Liver (tissue), 9 donors: ENCODE results near the gene ZNF699. TPM values are rescaled to one million over a fixed set of nuclear protein-coding genes. Genes with fewer than 3 reads are reported as not detected.

ENCODE experiments used
- DNase-seq: peaks from one replicate; pipeline ENCODE4 v3.0.0-alpha.2; 2017; ENCODE audit warnings: low spot score
- H3K27ac ChIP-seq, 2 donors: one replicate each; pipeline ENCODE4 v1.7.0; 2013; ENCODE audit warnings: inconsistent platforms in 2 of 2, low read length in 2 of 2, control low read depth in 1 of 2, low read depth in 1 of 2, mild to moderate bottlenecking in 1 of 2
- H3K27me3 ChIP-seq, 4 donors: one replicate each; pipeline versions ENCODE4 v1.6.1 to v1.7.0; 2013; ENCODE audit warnings: low read length in 3 of 4, inconsistent platforms in 1 of 4, mild to moderate bottlenecking in 1 of 4, moderate library complexity in 1 of 4; ENCODE audit not compliant: control insufficient read depth in 4 of 4, insufficient read depth in 4 of 4
- H3K36me3 ChIP-seq, 4 donors: one replicate each; pipeline versions ENCODE4 v1.6.1 to v1.7.0; 2013; ENCODE audit warnings: low read length in 3 of 4, mild to moderate bottlenecking in 3 of 4, low read depth in 1 of 4, moderate library complexity in 1 of 4; ENCODE audit not compliant: control insufficient read depth in 4 of 4, insufficient read depth in 3 of 4
- H3K4me1 ChIP-seq, 4 donors: one replicate each; pipeline versions ENCODE4 v1.6.1 to v1.7.0; 2013; ENCODE audit warnings: low read length in 3 of 4, mild to moderate bottlenecking in 3 of 4, moderate library complexity in 1 of 4; ENCODE audit not compliant: control insufficient read depth in 4 of 4, insufficient read depth in 4 of 4
- H3K4me3 ChIP-seq, 3 donors: one replicate each; pipeline versions ENCODE4 v1.6.1 to v1.7.0; 2013; ENCODE audit warnings: low read length in 3 of 3, control low read depth in 1 of 3, low read depth in 1 of 3, mild to moderate bottlenecking in 1 of 3
- H3K9ac ChIP-seq, 2 donors: one replicate each; pipeline ENCODE4 v1.7.0; 2013; ENCODE audit warnings: low read length in 2 of 2, mild to moderate bottlenecking in 2 of 2, moderate library complexity in 2 of 2, control low read depth in 1 of 2, low read depth in 1 of 2
- H3K9me3 ChIP-seq, 4 donors: one replicate each; pipeline versions ENCODE4 v1.6.1 to v1.7.0; 2013; ENCODE audit warnings: low read length in 3 of 4; ENCODE audit not compliant: control insufficient read depth in 4 of 4
- CTCF ChIP-seq: fragments of 150-350 bp; IDR thresholded peaks from 2 replicates; pipeline ENCODE4 v1.5.1; 2017; ENCODE audit warnings: improper control_type of control experiment, low read depth, low read length; ENCODE audit not compliant: missing input control
- EGR1 ChIP-seq, 2 donors: IDR thresholded peaks; 2 replicates each; pipeline ENCODE4 v1.6.1; 2016 to 2018; ENCODE audit warnings: antibody characterized with exemption in 2 of 2, low read depth in 2 of 2
- FOXA1 ChIP-seq: IDR thresholded peaks from 2 replicates; pipeline ENCODE4 v1.6.1; 2016; ENCODE audit warnings: antibody characterized with exemption
- FOXA2 ChIP-seq: IDR thresholded peaks from 2 replicates; pipeline ENCODE4 v1.6.1; 2016; ENCODE audit warnings: antibody characterized with exemption
- GABPA ChIP-seq, 2 donors: IDR thresholded peaks in 1 of 2; conservative IDR thresholded peaks in 1 of 2; 2 replicates each; pipeline ENCODE4 v1.6.1; 2016; ENCODE audit warnings: antibody characterized with exemption in 2 of 2, mild to moderate bottlenecking in 1 of 2, moderate library complexity in 1 of 2
- HNF4A ChIP-seq, 2 donors: conservative IDR thresholded peaks; 2 replicates each; pipeline ENCODE4 v1.6.1; 2016; ENCODE audit warnings: antibody characterized with exemption in 2 of 2, mild to moderate bottlenecking in 2 of 2
- HNF4G ChIP-seq: IDR thresholded peaks from 2 replicates; pipeline ENCODE4 v1.6.1; 2016; ENCODE audit warnings: antibody characterized with exemption
- JUND ChIP-seq, 2 donors: IDR thresholded peaks; 2 replicates each; pipeline ENCODE4 v1.6.1; 2016; ENCODE audit warnings: antibody characterized with exemption in 2 of 2
- MAX ChIP-seq: IDR thresholded peaks from 2 replicates; pipeline ENCODE4 v1.6.1; 2016; ENCODE audit warnings: antibody characterized with exemption
- NR2F2 ChIP-seq: IDR thresholded peaks from 2 replicates; pipeline ENCODE4 v1.6.1; 2016; ENCODE audit warnings: antibody characterized with exemption
- RAD21 ChIP-seq, 2 donors: IDR thresholded peaks; 2 replicates each; pipeline ENCODE4 v1.6.1; 2016; ENCODE audit warnings: antibody characterized with exemption in 2 of 2, mild to moderate bottlenecking in 2 of 2
- RXRA ChIP-seq, 2 donors: IDR thresholded peaks; 2 replicates each; pipeline ENCODE4 v1.6.1; 2017 to 2018; ENCODE audit warnings: antibody characterized with exemption in 2 of 2, mild to moderate bottlenecking in 1 of 2
- SP1 ChIP-seq: IDR thresholded peaks from 2 replicates; pipeline ENCODE4 v1.6.1; 2018; ENCODE audit warnings: antibody characterized with exemption, mild to moderate bottlenecking
- TAF1 ChIP-seq: conservative IDR thresholded peaks from 2 replicates; pipeline ENCODE4 v1.6.1; 2016; ENCODE audit warnings: antibody characterized with exemption, mild to moderate bottlenecking
- YY1 ChIP-seq: IDR thresholded peaks from 2 replicates; pipeline ENCODE4 v1.6.1; 2016; ENCODE audit warnings: antibody characterized with exemption, mild to moderate bottlenecking
- polyA plus RNA-seq, 2 donors: library from polyadenylated mRNA; stranded (reverse) in 1 of 2; unstranded in 1 of 2; fragments of 200-250 nt in 1 of 2; fragments of >200 nt in 1 of 2; fragmentation: Nextera tagmentation in 1 of 2; extraction: Ambion mirVana in 1 of 2; gene quantifications; one replicate each; pipeline versions ENCODE4 v1.2.1 to v1.2.3, GENCODE V29; 2013 to 2015
- total RNA-seq, 2 donors: library from RNA; depleted of rRNA; stranded (reverse); fragments of >200 nt; gene quantifications; one replicate each; pipeline ENCODE4 v1.2.3, GENCODE V29; 2014
- TF ChIP-seq, protein P1 (sequence below): IDR thresholded peaks from 2 replicates; pipeline ENCODE4 v1.6.1; 2016; ENCODE audit warnings: antibody characterized with exemption, mild to moderate bottlenecking
- TF ChIP-seq, protein P2 (sequence below): IDR thresholded peaks from 2 replicates; pipeline ENCODE4 v1.6.1; 2016; ENCODE audit warnings: antibody characterized with exemption
- TF ChIP-seq, protein P3 (sequence below): IDR thresholded peaks from 2 replicates; pipeline ENCODE4 v1.6.1; 2016; ENCODE audit warnings: antibody characterized with exemption
- donor health status: healthy.
- donor health status: healthy.
- donor health status: healthy.
- donor health status: healthy.
- donor health status: healthy.

The ZNF699 gene
- total and polyA plus RNA-seq, 4 donors: 0.91 to 3.0 (median 1.8) TPM

DNA sequence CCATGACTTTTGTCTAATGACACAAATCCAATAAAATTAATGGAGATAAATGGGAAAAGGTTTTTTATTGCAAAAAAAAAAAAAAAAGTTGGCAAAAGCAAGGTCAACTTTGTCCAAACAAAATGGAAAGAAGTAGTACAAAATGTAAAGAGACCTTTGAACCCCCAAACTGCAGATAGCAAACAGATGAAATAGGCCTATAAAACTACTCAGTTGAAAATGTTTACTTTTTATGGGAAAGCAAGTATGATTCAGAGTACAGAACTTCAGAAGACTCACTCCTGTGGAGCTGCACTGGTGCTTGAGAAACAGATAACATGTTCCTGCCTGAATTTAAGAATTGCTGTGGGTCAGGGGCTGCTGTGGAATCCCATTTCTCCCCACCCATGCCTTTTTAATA lies 43.4 kb upstream of the ZNF699 start:
- TF ChIP-seq EGR1 (IDR thresholded peaks at IDR 0.05; ENCODE audit: low read depth in 2 of 2): no peak
- TF ChIP-seq, protein P1, sequence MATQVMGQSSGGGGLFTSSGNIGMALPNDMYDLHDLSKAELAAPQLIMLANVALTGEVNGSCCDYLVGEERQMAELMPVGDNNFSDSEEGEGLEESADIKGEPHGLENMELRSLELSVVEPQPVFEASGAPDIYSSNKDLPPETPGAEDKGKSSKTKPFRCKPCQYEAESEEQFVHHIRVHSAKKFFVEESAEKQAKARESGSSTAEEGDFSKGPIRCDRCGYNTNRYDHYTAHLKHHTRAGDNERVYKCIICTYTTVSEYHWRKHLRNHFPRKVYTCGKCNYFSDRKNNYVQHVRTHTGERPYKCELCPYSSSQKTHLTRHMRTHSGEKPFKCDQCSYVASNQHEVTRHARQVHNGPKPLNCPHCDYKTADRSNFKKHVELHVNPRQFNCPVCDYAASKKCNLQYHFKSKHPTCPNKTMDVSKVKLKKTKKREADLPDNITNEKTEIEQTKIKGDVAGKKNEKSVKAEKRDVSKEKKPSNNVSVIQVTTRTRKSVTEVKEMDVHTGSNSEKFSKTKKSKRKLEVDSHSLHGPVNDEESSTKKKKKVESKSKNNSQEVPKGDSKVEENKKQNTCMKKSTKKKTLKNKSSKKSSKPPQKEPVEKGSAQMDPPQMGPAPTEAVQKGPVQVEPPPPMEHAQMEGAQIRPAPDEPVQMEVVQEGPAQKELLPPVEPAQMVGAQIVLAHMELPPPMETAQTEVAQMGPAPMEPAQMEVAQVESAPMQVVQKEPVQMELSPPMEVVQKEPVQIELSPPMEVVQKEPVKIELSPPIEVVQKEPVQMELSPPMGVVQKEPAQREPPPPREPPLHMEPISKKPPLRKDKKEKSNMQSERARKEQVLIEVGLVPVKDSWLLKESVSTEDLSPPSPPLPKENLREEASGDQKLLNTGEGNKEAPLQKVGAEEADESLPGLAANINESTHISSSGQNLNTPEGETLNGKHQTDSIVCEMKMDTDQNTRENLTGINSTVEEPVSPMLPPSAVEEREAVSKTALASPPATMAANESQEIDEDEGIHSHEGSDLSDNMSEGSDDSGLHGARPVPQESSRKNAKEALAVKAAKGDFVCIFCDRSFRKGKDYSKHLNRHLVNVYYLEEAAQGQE: no peak
- no peak for TF ChIP-seq FOXA2
- no peak for TF ChIP-seq MAX
- no peak for TF ChIP-seq HNF4A (conservative IDR thresholded peaks at IDR 0.05)
- TF ChIP-seq NR2F2: no peak
- TF ChIP-seq FOXA1: no peak
- no peak for TF ChIP-seq GABPA (IDR thresholded peaks at IDR 0.05 in 1 of 2, conservative IDR thresholded peaks at IDR 0.05 in 1 of 2)
- no peak for TF ChIP-seq SP1
- no peak for TF ChIP-seq JUND (IDR thresholded peaks at IDR 0.05)
- TF ChIP-seq RXRA (IDR thresholded peaks at IDR 0.05): no peak
- no peak for TF ChIP-seq RAD21 (IDR thresholded peaks at IDR 0.05)
- TF ChIP-seq CTCF: no peak
- TF ChIP-seq, protein P2, sequence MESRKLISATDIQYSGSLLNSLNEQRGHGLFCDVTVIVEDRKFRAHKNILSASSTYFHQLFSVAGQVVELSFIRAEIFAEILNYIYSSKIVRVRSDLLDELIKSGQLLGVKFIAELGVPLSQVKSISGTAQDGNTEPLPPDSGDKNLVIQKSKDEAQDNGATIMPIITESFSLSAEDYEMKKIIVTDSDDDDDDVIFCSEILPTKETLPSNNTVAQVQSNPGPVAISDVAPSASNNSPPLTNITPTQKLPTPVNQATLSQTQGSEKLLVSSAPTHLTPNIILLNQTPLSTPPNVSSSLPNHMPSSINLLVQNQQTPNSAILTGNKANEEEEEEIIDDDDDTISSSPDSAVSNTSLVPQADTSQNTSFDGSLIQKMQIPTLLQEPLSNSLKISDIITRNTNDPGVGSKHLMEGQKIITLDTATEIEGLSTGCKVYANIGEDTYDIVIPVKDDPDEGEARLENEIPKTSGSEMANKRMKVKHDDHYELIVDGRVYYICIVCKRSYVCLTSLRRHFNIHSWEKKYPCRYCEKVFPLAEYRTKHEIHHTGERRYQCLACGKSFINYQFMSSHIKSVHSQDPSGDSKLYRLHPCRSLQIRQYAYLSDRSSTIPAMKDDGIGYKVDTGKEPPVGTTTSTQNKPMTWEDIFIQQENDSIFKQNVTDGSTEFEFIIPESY: no peak
- TF ChIP-seq TAF1: no peak
- TF ChIP-seq HNF4G: no peak
- TF ChIP-seq, protein P3, sequence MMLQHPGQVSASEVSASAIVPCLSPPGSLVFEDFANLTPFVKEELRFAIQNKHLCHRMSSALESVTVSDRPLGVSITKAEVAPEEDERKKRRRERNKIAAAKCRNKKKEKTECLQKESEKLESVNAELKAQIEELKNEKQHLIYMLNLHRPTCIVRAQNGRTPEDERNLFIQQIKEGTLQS: no peak
- TF ChIP-seq YY1: no peak
- H3K9me3 ChIP-seq: peaks cover 47 to 85% (median 53%) of the 10 kb centered on the region in 4 donors
- no peaks in the 10 kb centered on the region for H3K4me1 ChIP-seq
- H3K27ac ChIP-seq: no peak overlapping the region
- DNase-seq: no peak
- no peak overlapping the region for H3K9ac ChIP-seq
- H3K4me3 ChIP-seq: peak overlapping the region in 2 of 3 donors; percentile 7 to 63
- H3K27me3 ChIP-seq: no peaks in the 10 kb centered on the region
- H3K36me3 ChIP-seq: peaks cover 2 to 16% (median 11%) of the 10 kb centered on the region in 4 donors
